Measurements from ENCODE around the gene VTN. TPM values are rescaled to one million over a fixed set of nuclear protein-coding genes. Genes with fewer than 3 reads are reported as not detected.

The VTN gene
- polyA plus RNA-seq, 1 donor (not counting 4 experiments of a cell fraction or from before 2014, with no cell fraction given) = not detected

GRCh38 chr17:28399808-28400207, 29.7 kb upstream of the VTN start:
- dilution Hi-C loops (cut with MboI; ENCODE audit: extremely low pct_ligation_motif_present, low sequenced_read_pairs) = no loop called here
- Histone ChIP-seq H3K9me1 (ENCODE audit: control insufficient read depth, extremely low read depth, insufficient read depth, low read length) (no peaks in the 10 kb centered on the region), H3K27ac (ENCODE audit: control insufficient read depth, insufficient read depth, low read length) (no peak overlapping the region), H3K4me2 (ENCODE audit: control insufficient read depth, extremely low read depth, insufficient read depth, low read depth, low read length) (no peak overlapping the region), H2AFZ (ENCODE audit: control insufficient read depth, low read length) (no peak overlapping the region), H3K9me3 (ENCODE audit: control insufficient read depth, low read depth, low read length) (no peaks in the 10 kb centered on the region), H3K27me3 (ENCODE audit: control insufficient read depth, extremely low read depth, insufficient read depth, low read length) (no peaks in the 10 kb centered on the region), H3K9ac (ENCODE audit: control insufficient read depth, extremely low read depth, insufficient read depth, low read length) (no peak overlapping the region), H4K20me1 (ENCODE audit: control insufficient read depth, extremely low read depth, insufficient read depth, low read length) (no peaks in the 10 kb centered on the region), H3K4me3 (ENCODE audit: control insufficient read depth in 2 of 3, extremely low read depth in 1 of 3, insufficient read depth in 2 of 3, low read depth in 1 of 3, low read length in 3 of 3) (no peak overlapping the region), H3K36me3 (ENCODE audit: control insufficient read depth in 2 of 2, extremely low read depth in 1 of 2, insufficient read depth in 2 of 2, low read length in 2 of 2) (no peaks in the 10 kb centered on the region), H3K4me1 (ENCODE audit: control insufficient read depth, extremely low read depth, insufficient read depth, low read length) (peaks cover 14% of the 10 kb centered on the region), H3K79me2 (ENCODE audit: control insufficient read depth, insufficient read depth, low read length) (no peaks in the 10 kb centered on the region)
- DNase-seq (ENCODE audit: low read depth, low spot score) (no peak), FAIRE-seq (no peak)
- TF ChIP-seq EZH2 (IDR thresholded peaks at IDR 0.05; ENCODE audit: low read length) (no peak), CTCF (optimal IDR thresholded peaks at IDR 0.05 in 1 of 3, IDR thresholded peaks at IDR 0.05 in 1 of 3, conservative IDR thresholded peaks at IDR 0.05 in 1 of 3; ENCODE audit: extremely low read depth in 1 of 3, insufficient read depth in 2 of 3, low read length in 3 of 3) (no peak)

GRCh38 chr17:28398280-28398981, 28.3 kb upstream of the VTN start:
- Histone ChIP-seq H3K27me3 (ENCODE audit: control insufficient read depth, extremely low read depth, insufficient read depth, low read length) (no peaks in the 10 kb centered on the region), H3K9ac (ENCODE audit: control insufficient read depth, extremely low read depth, insufficient read depth, low read length) (no peak overlapping the region), H2AFZ (ENCODE audit: control insufficient read depth, low read length) (no peak overlapping the region), H3K79me2 (ENCODE audit: control insufficient read depth, insufficient read depth, low read length) (no peaks in the 10 kb centered on the region), H4K20me1 (ENCODE audit: control insufficient read depth, extremely low read depth, insufficient read depth, low read length) (no peaks in the 10 kb centered on the region), H3K9me3 (ENCODE audit: control insufficient read depth, low read depth, low read length) (no peaks in the 10 kb centered on the region), H3K4me1 (ENCODE audit: control insufficient read depth, extremely low read depth, insufficient read depth, low read length) (peaks cover 19% of the 10 kb centered on the region), H3K4me3 (ENCODE audit: control insufficient read depth in 2 of 3, extremely low read depth in 1 of 3, insufficient read depth in 2 of 3, low read depth in 1 of 3, low read length in 3 of 3) (no peak overlapping the region), H3K36me3 (ENCODE audit: control insufficient read depth in 2 of 2, extremely low read depth in 1 of 2, insufficient read depth in 2 of 2, low read length in 2 of 2) (no peaks in the 10 kb centered on the region), H3K4me2 (ENCODE audit: control insufficient read depth, extremely low read depth, insufficient read depth, low read depth, low read length) (no peak overlapping the region), H3K27ac (ENCODE audit: control insufficient read depth, insufficient read depth, low read length) (no peak overlapping the region), H3K9me1 (ENCODE audit: control insufficient read depth, extremely low read depth, insufficient read depth, low read length) (no peaks in the 10 kb centered on the region)
- DNase-seq (ENCODE audit: low read depth, low spot score) (no peak), FAIRE-seq (no peak)
- TF ChIP-seq CTCF (optimal IDR thresholded peaks at IDR 0.05 in 1 of 3, IDR thresholded peaks at IDR 0.05 in 1 of 3, conservative IDR thresholded peaks at IDR 0.05 in 1 of 3; ENCODE audit: extremely low read depth in 1 of 3, insufficient read depth in 2 of 3, low read length in 3 of 3) (no peak), EZH2 (IDR thresholded peaks at IDR 0.05; ENCODE audit: low read length) (no peak)
- dilution Hi-C loops (cut with MboI; ENCODE audit: extremely low pct_ligation_motif_present, low sequenced_read_pairs) = no loop called here

Data from keratinocyte (primary cell).